ENCODE results near the gene SLC22A7. TPM values are rescaled to one million over a fixed set of nuclear protein-coding genes. Genes with fewer than 3 reads are reported as not detected.
"Not testable (repeated sequence)": the region's sequence is repeated elsewhere in the genome, so short reads cannot be mapped to it uniquely, and the experiment has no call there.

The SLC22A7 gene
- total RNA-seq, 1 experiment from 2014 or later = not detected

DNA sequence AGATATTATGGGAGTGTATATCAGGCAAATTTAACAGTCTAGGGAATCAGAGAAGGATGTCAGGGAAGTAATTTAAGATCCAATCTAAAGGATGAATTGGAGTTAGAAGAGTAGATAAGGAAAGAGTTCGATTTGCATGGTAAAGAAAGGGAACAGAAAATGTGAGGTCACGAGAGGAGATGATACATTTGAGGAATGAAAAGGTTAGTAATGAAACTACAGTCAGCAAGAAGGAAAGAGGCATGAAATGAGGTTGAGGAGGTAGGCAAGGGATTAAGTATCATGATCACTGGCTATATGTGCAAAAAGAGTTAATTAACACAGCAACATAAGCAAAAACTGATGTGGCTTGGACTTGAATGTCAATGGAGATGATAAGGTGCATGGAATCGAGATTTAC lies 49.0 kb downstream of the SLC22A7 start:
- Histone ChIP-seq H3K4me3 (no peak overlapping the region), H3K27me3 (no peaks in the 10 kb centered on the region), H3K4me1 (no peaks in the 10 kb centered on the region), H3K27ac (no peak overlapping the region), H3K36me3 (peaks cover 25% of the 10 kb centered on the region), H3K9me3 (replicated peaks) (no peaks in the 10 kb centered on the region)
- no peak for DNase-seq

DNA sequence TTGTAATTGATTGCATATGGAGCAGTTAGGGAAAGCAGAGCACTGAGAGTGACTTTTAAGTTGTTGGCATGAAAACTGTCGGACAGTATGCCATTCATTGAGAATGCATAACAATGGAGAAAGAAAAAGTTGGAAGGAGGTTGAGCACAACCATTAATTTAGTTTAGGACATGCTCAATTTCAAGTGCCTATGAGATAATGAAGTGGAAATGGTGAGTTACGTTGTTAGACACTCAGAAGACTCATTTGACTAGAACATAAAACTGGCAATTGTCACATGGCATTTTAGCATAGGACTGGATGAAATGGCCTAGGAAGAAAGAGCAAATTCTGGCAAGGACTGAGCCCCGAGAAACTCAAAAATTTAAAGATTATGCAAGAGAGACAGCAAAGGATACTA lies 49.4 kb downstream of the SLC22A7 start:
- no peak for DNase-seq
- H3K4me1 ChIP-seq = no peaks in the 10 kb centered on the region
- H3K9me3 ChIP-seq (replicated peaks) = no peaks in the 10 kb centered on the region
- peaks cover 25% of the 10 kb centered on the region for H3K36me3 ChIP-seq
- H3K27me3 ChIP-seq = no peaks in the 10 kb centered on the region
- H3K27ac ChIP-seq = no peak overlapping the region
- H3K4me3 ChIP-seq = no peak overlapping the region

DNA sequence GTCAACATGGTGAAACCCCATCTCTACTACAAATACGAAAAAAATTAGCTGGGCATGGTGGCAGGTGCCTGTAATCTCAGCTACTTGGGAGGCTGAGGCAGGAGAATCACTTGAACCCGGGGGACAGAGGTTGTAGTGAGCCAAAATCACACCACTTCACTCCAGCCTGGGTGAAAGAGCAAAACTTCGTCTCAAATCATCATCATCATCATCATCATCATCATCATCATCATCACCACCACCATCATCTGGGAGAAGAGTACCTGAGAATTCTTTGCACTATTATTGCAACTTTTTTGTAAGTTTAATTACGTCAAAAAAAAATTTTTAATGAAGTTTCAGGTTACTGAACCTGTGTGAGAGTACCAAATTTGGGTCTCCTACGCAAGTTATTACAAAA lies 53.9 kb downstream of the SLC22A7 start:
- H3K27me3 ChIP-seq; H3K27ac ChIP-seq; DNase-seq; H3K4me1 ChIP-seq; H3K4me3 ChIP-seq; H3K9me3 ChIP-seq (replicated peaks): not testable (repeated sequence)
- peaks cover 16% of the 10 kb centered on the region for H3K36me3 ChIP-seq

Other genes starting within 250 kb of the SLC22A7 start
- 14.8 and 15.2 TPM in 2 replicates for gene CUL7, start 244.4 kb upstream of the SLC22A7 start, total RNA-seq (2014; rRNA removed; shearing (Covaris generic))
- 25.8 and 26.2 TPM in 2 replicates for gene MRPL2, start 238.8 kb upstream of the SLC22A7 start, total RNA-seq (2014; rRNA removed; shearing (Covaris generic))
- gene KLC4, start 238.6 kb upstream of the SLC22A7 start, total RNA-seq (2014; rRNA removed; shearing (Covaris generic)) = 10.5 and 13.2 TPM in 2 replicates
- gene PTK7, start 221.9 kb upstream of the SLC22A7 start, total RNA-seq (2014; rRNA removed; shearing (Covaris generic)) = 84.2 and 88.3 TPM in 2 replicates
- gene SRF, start 127.0 kb upstream of the SLC22A7 start, total RNA-seq (2014; rRNA removed; shearing (Covaris generic)) = 23.5 and 25.8 TPM in 2 replicates
- 14.1 and 14.5 TPM in 2 replicates for gene CUL9, start 116.1 kb upstream of the SLC22A7 start, total RNA-seq (2014; rRNA removed; shearing (Covaris generic))
- gene DNPH1, start 68.8 kb upstream of the SLC22A7 start, total RNA-seq (2014; rRNA removed; shearing (Covaris generic)) = 23.8 and 31.4 TPM in 2 replicates
- not detected in 2 replicates for gene TTBK1, start 54.8 kb upstream of the SLC22A7 start, total RNA-seq (2014; rRNA removed; shearing (Covaris generic))
- not detected in 2 replicates for gene CRIP3, start 10.6 kb downstream of the SLC22A7 start, total RNA-seq (2014; rRNA removed; shearing (Covaris generic))
- 17.2 and 17.7 TPM in 2 replicates for gene ZNF318, start 71.4 kb downstream of the SLC22A7 start, total RNA-seq (2014; rRNA removed; shearing (Covaris generic))
- 6.9 and 10.3 TPM in 2 replicates for gene ABCC10, start 129.3 kb downstream of the SLC22A7 start, total RNA-seq (2014; rRNA removed; shearing (Covaris generic))
- gene DLK2, start 157.3 kb downstream of the SLC22A7 start, total RNA-seq (2014; rRNA removed; shearing (Covaris generic)) = 5.4 and 5.8 TPM in 2 replicates
- gene TJAP1, start 179.3 kb downstream of the SLC22A7 start, total RNA-seq (2014; rRNA removed; shearing (Covaris generic)) = 32.2 and 38.8 TPM in 2 replicates
- gene LRRC73, start 212.1 kb downstream of the SLC22A7 start, total RNA-seq (2014; rRNA removed; shearing (Covaris generic)) = 0.14 TPM in 1 of 2 replicates, not detected in the other
- gene YIPF3, start 218.7 kb downstream of the SLC22A7 start, total RNA-seq (2014; rRNA removed; shearing (Covaris generic)) = 56.3 and 61.7 TPM in 2 replicates
- gene POLR1C, start 218.8 kb downstream of the SLC22A7 start, total RNA-seq (2014; rRNA removed; shearing (Covaris generic)) = 37.3 and 38.3 TPM in 2 replicates